Stimulated activated CD4-positive, alpha-beta T cell treated with anti-CD3 and anti-CD28 coated beads, Interleukin-4, amount 100 ng/mL, for 24 hours (primary cell): ENCODE data around the gene MUC5AC.
"Not testable (repeated sequence)": the region's sequence is repeated elsewhere in the genome, so short reads cannot be mapped to it uniquely, and the experiment has no call there.

Experiments
- DNase-seq: peaks from one replicate; pipeline ENCODE4 v3.0.0-alpha.2; 2020

Gene MUC5AC, protein sequence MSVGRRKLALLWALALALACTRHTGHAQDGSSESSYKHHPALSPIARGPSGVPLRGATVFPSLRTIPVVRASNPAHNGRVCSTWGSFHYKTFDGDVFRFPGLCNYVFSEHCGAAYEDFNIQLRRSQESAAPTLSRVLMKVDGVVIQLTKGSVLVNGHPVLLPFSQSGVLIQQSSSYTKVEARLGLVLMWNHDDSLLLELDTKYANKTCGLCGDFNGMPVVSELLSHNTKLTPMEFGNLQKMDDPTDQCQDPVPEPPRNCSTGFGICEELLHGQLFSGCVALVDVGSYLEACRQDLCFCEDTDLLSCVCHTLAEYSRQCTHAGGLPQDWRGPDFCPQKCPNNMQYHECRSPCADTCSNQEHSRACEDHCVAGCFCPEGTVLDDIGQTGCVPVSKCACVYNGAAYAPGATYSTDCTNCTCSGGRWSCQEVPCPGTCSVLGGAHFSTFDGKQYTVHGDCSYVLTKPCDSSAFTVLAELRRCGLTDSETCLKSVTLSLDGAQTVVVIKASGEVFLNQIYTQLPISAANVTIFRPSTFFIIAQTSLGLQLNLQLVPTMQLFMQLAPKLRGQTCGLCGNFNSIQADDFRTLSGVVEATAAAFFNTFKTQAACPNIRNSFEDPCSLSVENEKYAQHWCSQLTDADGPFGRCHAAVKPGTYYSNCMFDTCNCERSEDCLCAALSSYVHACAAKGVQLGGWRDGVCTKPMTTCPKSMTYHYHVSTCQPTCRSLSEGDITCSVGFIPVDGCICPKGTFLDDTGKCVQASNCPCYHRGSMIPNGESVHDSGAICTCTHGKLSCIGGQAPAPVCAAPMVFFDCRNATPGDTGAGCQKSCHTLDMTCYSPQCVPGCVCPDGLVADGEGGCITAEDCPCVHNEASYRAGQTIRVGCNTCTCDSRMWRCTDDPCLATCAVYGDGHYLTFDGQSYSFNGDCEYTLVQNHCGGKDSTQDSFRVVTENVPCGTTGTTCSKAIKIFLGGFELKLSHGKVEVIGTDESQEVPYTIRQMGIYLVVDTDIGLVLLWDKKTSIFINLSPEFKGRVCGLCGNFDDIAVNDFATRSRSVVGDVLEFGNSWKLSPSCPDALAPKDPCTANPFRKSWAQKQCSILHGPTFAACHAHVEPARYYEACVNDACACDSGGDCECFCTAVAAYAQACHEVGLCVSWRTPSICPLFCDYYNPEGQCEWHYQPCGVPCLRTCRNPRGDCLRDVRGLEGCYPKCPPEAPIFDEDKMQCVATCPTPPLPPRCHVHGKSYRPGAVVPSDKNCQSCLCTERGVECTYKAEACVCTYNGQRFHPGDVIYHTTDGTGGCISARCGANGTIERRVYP (N-terminal part only)

DNA sequence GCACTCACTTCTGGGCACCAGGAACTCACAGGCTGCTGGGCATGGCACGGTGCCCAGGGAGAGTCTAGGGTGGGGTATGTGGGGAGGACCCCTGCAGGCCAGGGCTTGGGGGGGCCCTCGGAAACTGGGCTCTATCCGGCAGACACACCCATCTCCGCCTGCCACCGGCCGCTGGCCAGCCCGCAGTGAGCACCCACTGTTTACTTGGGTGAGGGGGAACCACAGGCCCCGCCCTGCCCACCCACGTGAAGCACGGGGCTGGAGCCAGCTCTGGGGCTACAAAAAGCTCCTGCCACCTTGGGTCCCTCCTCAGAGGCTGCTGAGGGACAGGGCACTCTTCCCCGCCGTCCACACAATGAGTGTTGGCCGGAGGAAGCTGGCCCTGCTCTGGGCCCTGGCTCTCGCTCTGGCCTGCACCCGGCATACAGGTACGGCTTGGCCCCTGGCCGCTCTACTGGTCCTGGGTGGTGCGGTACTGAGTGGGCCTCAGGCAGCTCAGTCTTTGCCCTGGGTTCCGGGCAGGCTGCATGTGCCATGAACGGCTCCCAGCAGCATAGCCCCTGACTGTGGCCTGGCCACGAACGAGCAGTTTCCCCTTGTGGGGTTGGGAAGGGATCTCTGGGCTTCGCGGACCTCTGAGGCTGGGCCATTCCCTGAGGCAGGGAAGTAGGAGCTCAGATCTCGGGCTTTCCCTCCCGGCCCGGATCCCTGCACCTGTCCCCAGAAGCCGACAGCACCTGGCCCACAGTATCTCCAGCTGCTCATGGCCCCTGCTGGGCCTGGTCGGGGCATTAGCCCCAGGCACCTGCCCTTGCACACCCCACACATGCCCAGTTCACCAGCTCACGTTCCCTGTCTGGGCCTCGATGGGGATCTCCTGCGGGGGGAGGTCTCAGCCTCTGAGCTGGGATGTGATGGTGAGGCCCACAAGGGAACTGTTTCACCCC is at the start of gene MUC5AC:
TSS of gene MUC5AC (plus strand) at position 309 of the 947 bp plus-strand sequence. CDS start at position 356, 47 bp downstream.
- no peak for DNase-seq

DNA sequence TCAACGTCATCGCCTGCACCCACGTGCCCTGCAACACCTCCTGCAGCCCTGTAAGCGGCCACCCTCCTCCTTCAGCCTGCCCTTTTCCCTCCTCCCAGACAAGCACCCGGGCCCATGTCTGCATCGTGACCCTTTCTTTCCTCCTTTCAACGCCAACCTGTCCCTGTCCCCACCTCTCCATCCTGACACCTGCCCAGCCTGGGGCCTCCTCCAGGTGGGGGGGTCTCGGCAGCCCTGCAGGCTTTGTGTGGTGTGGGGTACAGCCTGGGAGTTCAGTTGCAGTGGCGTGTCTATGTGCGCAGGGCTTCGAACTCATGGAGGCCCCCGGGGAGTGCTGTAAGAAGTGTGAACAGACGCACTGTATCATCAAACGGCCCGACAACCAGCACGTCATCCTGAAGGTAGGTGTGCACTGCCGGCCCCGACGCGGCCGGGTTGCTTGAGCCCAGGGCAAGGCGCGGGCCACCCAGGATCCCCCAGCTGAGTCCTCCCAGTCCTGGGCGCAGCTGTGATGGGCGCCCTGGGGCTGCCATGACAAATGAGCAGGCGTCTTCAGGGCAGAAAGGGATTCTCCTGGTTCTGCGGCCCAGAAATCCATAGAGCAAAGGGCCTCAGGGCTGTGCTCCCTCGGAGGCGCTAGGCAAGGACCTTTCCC is 49.4 kb upstream of the MUC5AC start:
- DNase-seq: no peak

DNA sequence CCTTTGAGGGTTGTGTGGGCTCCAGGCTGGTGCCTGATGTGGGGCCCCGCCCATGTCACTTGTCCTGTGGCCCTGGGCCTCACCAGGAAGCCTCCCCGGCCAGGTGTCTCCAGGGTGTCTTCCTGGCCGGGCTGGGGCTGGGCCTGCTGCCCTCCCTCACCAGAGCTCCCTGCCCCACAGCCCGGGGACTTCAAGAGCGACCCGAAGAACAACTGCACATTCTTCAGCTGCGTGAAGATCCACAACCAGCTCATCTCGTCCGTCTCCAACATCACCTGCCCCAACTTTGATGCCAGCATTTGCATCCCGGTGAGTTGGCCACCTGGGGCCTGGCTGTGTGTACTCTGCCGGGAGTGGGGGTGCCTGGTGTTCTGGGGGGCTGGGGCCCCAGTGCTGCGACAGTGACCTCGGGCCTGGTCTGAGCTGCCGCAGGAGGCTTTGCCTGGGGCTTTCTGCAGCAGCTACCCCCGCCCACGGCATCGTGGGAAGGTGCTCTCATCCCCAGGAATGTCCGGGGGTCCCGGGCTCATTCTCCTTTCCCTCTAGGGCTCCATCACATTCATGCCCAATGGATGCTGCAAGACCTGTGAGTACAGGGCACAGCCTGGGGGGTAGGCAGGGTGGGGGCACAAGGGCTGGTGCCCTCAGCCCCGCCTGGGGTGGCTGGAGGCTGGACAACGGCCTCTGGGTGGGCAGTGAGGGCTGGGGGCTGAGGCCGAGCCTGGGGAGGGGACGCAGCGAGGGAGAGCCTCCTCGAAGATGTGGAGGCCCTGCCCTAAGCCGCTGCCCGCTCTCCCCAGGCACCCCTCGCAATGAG is 48.4 kb upstream of the MUC5AC start:
- no peak for DNase-seq

DNA sequence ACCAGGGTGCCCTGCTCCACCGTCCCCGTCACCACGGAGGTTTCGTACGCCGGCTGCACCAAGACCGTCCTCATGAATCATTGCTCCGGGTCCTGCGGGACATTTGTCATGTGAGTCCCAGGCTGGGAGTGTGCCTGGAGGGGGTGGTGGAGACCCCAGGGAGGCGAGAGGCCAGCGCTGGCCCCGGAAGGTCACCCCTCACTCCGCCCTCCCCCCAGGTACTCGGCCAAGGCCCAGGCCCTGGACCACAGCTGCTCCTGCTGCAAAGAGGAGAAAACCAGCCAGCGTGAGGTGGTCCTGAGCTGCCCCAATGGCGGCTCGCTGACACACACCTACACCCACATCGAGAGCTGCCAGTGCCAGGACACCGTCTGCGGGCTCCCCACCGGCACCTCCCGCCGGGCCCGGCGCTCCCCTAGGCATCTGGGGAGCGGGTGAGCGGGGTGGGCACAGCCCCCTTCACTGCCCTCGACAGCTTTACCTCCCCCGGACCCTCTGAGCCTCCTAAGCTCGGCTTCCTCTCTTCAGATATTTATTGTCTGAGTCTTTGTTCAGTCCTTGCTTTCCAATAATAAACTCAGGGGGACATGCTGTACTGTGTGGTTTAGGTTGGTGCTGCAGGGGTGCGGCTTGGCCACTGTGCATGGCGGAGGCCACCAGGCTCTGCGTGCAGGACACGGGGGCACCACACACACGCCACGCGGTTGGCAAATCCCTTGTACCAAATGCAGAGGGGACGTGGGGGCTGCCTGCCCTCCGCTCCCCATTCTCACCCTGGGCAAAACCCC is 47.6 kb upstream of the MUC5AC start:
- no peak for DNase-seq

DNA sequence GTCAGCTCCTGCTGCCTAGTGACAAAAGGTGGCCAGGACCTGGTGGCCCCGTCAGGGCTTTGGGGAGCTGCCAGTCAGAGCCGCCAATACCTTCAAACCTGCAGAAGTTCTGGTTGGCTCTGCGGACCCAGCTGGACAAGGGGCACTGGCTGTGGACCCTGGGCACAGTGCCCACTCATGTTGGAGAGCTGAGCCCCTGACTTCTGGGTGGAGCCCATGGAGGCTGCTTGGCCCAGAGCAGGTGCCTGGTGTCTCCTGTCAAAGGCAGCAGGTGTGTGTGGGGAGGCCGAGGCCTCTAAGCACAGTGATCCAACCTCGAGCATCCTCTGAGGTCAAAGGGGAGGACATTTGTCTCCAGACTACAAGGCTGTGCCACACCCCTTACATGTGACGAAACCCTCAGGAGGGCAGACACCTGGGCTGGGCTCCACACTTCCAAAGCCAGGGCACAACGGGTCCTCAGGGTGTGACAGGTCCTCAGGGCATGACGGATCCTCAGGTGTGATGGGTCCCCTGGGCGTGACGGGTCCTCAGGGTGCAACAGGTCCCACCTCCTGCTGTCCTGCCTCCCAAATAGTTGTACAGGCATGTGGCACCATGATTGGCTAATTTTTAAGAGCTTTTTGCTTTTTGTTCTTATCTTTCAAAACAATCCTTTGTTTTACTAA is 46.1 kb upstream of the MUC5AC start:
- no peak for DNase-seq

DNA sequence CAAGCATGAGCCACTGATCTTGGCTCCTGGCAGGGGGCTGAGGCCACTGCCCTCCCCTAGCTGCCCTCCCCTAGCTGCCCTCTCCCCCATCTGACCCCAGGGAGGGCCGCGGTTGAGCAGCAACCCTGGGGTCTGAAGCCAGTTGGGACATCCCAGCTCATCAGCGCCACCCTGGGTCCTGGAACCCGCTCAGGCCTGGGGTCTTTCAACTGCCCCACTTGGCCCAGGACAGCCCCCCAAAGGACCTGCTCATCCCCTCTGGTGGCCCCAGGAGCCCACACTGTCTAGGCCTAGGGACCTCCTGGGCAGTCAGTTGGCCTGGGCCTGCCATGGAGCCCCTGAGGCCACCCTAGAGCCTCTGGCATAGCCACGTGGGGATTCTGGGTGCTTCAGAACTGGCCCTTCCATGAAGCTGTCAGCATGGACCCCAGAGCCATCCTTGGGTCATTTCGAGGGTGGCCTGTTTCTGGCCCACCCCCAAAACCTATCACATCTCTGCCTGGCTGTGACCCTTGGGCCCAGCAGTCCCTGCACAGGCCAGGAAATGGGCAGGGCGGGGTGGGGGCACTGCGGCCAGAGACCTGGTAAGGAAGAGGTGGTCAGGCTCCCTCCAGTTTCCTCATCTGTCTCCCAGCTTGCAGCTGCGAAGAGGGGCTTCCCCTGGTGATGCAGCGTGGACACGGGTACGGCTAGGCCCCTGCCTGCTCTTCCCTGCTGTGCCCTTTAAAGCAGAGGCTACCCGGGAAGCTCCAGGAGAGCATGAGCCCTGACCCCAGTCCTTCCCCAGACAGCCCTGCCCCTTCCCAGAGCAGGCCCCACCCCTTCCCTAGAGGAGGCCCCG is 45.2 kb upstream of the MUC5AC start:
- DNase-seq: no peak

DNA sequence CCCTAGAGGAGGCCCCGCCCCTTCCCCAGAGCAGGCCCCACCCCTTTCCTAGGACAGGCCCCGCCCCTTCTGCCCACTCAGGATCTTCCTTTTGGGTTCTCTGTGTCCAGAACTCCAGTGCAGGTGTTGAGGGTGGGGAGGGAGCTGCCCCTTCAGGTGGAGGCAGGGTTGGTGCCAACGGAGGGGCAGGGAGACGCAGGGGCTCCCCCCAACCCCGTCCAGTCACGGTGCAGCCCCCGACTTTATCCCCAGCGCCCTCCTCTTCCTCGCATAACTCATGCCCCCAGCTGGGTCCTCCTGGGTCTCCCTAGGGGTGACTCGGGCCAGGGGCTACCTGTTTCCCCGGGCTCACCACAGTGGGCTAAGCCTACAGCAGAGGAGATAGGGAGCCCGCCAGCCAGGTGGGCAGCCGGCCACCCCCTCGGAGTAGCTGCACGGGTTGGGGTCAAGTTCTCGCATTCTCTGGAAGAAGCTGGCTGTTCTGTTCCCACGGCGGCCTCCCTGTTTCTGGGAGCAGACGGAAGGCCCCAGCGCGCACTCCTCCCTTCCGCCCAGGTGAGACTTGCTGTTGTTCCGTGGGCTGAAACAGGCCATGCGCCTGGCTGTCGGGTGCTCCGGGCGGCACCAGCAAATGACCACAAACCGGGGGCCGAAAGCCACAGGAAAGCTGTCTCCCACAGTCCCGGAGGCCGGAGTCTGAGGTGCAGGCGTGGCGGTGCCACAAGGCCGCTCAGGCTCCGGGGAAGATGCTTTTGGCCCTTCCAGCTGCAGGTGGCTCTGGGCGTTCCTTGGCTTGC is 44.1 kb upstream of the MUC5AC start:
- DNase-seq: no peak

DNA sequence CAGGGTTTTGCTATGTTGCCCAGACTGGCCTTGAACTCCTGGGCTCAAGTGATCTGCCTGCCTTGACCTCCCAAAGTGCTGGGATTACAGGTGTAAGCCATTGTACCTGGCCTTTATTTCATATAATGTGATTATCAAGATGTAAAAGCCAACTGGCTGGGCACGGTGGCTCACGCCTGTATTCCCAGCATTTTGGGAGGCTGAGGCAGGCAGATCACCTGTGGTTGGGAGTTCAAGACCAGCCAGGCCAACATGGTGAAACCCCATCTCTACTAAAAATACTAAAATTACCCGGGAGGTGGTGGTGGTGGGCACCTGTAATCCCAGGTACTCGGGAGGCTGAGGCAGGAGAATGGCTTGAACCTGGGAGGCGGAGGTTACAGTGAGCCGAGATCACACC is 42.5 kb upstream of the MUC5AC start:
- not testable (repeated sequence) for DNase-seq

DNA sequence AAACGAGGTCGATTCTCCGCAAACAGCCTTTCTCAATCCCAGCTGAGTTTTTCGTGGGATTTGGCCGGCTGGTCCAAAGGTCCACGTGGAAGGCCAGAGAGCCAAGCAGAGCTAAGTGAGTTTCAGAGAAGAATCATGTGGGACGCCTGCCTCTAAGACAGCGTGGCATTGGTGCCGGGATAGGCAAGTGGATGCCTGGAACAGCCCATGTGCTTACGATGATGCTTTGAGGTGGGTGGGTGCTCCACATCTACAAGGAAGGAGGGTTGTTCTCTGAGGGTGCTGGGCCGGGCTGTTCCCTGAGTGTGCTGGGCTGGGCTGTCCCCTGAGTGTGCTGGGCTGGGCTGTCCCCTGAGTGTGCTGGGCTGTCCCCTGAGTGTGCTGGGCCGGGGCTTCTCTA is 41.6 kb upstream of the MUC5AC start:
- no peak for DNase-seq

DNA sequence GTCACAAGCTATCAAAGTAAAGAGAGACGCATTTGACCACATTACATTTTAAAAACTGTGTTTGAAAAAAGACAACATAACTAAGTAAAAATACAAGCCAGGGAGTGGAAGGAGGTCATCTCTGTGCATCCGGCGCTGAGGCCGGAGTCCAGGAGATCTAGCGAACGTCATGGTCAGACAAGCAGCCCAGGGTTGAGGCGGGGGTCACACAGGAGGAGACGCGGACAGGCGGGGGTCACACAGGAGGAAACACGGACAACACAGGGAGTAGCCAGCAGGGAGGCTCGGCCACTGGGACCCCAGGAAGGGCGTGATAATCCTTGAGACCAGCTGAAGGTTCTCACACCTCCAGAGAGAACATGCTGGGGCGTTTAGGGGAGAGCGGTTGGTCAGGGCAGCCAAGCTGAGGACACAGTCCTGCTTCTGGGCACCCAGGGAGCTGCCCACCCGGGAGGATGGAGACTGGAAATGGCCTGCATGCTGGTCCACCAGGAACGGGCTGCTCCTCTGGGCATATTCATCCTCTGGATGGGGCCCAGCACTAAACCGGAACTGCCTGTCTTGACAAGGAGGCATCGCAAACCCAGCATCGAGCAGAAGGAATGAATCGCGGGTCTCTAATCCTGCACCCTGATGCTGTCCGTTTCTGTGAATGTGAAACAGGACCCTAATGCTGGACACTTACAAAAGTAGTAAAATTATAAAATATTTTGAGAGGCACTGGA is 40.9 kb upstream of the MUC5AC start:
- no peak for DNase-seq

DNA sequence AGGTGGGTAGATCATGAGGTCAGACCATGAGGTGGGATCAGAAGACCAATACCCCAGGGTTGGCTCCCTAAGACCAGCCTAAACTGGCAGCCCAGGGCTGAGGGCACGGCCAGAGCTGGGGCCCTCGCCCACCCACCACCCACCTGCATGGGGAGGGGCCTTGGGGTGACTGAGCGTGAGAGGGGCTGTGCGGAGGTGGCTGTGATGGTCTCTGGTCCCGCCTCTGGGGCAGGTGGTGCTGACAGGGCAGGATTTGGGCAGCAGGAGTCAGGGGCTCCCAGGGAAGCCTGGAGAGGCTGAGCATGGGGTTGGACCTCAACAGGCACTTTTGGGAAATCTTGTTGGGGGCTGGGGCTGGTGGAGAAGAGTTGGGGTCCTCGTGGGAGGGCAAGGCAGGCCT is 39.8 kb upstream of the MUC5AC start:
- no peak for DNase-seq

DNA sequence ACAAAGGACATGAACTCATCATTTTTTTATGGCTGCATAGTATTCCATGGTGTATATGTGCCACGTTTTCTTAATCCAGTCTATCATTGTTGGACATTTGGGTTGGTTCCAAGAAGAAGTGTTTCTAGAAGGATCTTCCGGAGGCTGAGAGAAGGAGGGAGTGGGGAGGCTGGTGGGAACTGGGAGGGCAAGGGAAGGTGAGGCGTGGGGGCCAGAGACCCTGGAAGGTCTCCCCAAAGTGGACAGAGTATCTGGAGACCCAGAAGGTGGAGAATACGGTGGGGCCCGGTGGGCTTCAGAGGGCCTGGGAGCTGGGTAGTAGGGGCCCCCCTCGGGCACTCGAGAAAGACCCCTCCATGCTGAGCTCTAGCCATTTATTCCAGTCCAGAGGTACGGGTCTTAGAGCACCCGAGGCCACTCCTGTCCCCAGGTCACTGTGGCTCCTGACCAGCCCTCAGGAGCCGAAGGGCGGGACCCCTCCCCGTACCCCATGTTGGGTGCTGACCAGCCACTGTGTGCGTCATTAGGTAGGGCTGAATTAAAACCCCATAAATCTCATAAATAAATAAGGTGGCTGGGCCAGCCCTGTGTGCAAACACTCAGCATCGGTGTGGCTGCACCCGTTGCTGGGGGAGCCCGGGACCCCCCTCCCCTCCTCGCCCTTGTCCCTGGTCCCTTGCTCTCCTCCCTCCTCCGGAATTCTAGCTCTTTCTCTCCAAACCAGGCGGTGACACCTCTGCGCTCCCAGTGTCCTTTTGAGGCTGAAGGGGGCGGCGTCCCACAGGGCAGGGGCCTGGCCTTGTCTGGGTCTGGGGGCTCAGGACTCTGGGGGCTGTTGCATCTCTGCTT is 38.8 kb upstream of the MUC5AC start:
- DNase-seq: no peak

DNA sequence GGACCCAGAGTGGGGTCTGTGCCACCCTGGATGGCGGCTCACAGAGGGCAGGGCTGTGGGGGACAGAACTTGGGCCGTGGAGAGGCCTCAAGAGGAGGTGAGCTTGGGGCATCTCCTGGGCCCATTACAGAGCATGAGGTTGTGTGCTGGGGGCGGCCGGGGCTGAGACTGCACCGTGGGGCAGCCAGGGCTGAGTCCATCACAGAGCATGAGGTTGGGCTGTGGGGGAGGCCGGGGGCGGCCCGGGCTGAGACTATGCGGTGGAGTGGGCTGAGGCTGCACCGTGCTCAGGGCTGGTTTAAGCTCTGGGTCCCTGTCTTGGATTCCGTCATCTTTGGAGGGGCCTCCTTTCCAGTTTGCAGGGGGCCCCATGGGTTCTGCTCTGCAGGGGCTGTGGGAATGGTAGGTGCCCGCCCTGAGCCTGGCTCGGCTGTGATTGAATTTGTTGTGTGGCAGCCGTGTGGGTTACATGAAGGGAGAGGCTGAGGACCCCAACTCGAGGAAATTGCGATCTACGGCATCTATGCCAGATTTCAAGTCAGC is 38.1 kb upstream of the MUC5AC start:
- DNase-seq: peak; percentile 3

DNA sequence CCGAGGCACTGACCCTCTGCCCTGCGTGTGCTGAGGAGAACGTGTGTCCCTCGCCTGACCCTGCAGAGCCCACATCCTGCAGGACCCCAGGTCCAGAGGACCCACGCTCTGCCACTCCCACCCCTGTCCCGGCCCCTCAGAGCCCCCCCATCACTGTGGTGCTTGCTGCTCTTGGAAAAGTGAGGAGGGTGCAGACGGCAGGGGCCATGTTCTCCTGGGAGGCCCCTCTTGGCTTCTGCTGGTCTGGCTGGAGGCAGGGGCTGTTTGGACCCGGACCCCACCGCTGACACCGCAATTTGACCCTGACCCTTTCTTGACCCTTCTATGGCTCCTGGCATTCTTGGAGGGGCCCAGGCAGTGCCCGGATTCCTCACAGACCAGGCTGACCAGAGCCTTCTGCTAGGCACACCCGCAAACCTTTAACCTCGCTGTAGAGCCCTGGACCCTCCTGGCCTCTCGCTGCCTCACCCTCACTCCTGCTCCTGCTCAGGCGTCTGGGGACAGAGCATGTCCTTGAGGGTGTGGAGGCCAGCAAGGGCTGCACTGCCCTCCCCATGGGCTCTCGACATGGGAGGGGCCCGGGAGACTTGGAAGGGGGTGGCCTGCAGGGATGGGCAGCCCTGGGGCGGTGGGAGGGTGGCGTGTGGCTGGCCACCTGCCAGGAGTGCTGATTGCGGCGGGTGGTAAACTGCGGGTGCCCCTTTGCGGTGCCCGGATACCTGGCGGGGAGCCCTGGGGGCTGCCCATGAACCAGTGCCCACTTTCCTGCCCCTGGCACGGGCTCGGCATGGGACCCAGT is 37.0 kb upstream of the MUC5AC start:
- no peak for DNase-seq
